GF-D8 (cell line): ENCODE data around the gene ADIPOR1.

ENCODE experiments used
- DNase-seq: peaks from one replicate; lab custom pipeline; 2025; lab: John Stamatoyannopoulos, UW

ADIPOR1 gene

GRCh38 chr1:202968895-202969295 is 10.8 kb upstream of the ADIPOR1 start:
- DNase-seq = peak; percentile 90

- DNase-seq = no peak
Observed at GRCh38 chr1:202968351-202968750, 10.2 kb upstream of the ADIPOR1 start.

- peak; percentile 1 for DNase-seq
Observed at GRCh38 chr1:202967684-202968281, 9.7 kb upstream of the ADIPOR1 start.

- DNase-seq = no peak
Observed at GRCh38 chr1:202966006-202966898, 8.1 kb upstream of the ADIPOR1 start.

GRCh38 chr1:202965422-202965821 is 7.3 kb upstream of the ADIPOR1 start:
- DNase-seq = no peak

- no peak for DNase-seq
Observed at GRCh38 chr1:202964791-202965410, 6.8 kb upstream of the ADIPOR1 start.

- no peak for DNase-seq
Observed at GRCh38 chr1:202961220-202961880, 3.2 kb upstream of the ADIPOR1 start.

- no peak for DNase-seq
Observed at GRCh38 chr1:202959276-202959620, 1.1 kb upstream of the ADIPOR1 start.

GRCh38 chr1:202958544-202959275 is 598 bp upstream of the ADIPOR1 start:
- DNase-seq = peak; percentile 6

- no peak for DNase-seq
Observed at GRCh38 chr1:202956969-202957368, 1.1 kb downstream of the ADIPOR1 start.

GRCh38 chr1:202954057-202954745 is 3.9 kb downstream of the ADIPOR1 start:
- no peak for DNase-seq

GRCh38 chr1:202953392-202953791 is 4.7 kb downstream of the ADIPOR1 start:
- DNase-seq = no peak

- peak; percentile 92 for DNase-seq
Observed at GRCh38 chr1:202952818-202953217, 5.3 kb downstream of the ADIPOR1 start.

GRCh38 chr1:202952099-202952498 is 6.0 kb downstream of the ADIPOR1 start:
- DNase-seq = no peak

GRCh38 chr1:202951437-202951836 is 6.7 kb downstream of the ADIPOR1 start:
- no peak for DNase-seq

- no peak for DNase-seq
Observed at GRCh38 chr1:202945483-202945882, 12.6 kb downstream of the ADIPOR1 start.

- no peak for DNase-seq
Observed at GRCh38 chr1:202944438-202944921, 13.6 kb downstream of the ADIPOR1 start.

GRCh38 chr1:202942426-202942825 is 15.7 kb downstream of the ADIPOR1 start:
- no peak for DNase-seq

- no peak for DNase-seq
Observed at GRCh38 chr1:202941372-202941771, 16.7 kb downstream of the ADIPOR1 start.

- DNase-seq = no peak
Observed at GRCh38 chr1:202940561-202940960, 17.6 kb downstream of the ADIPOR1 start.

- peak; percentile 2 for DNase-seq
Observed at GRCh38 chr1:202938287-202938925, 19.7 kb downstream of the ADIPOR1 start.
